Measurements from ENCODE around the gene HOATZ.

GRCh38 chr11:111530091-111530490, 15.5 kb downstream of the HOATZ start:
- no peak for TF ChIP-seq CTCF (conservative IDR thresholded peaks at IDR 0.05 in 1 of 2, IDR thresholded peaks at IDR 0.05 in 1 of 2; ENCODE audit: low read depth in 1 of 2, low read length in 2 of 2)
- no peak for TF ChIP-seq EZH2 (IDR thresholded peaks at IDR 0.05; ENCODE audit: low read length, missing control alignments)

Data from fibroblast of lung (primary cell).